H9 (cell line): ENCODE data around the gene CTIF. TPM values are rescaled to one million over a fixed set of nuclear protein-coding genes. Genes with fewer than 3 reads are reported as not detected.

Experiments used
- DNase-seq: peaks from one replicate; pipeline ENCODE4 v3.0.0-alpha.2; 2017
- H2AFZ ChIP-seq: one replicate; pipeline ENCODE4 v1.6.1; 2013; ENCODE audit warnings: mild to moderate bottlenecking, low read length, control low read depth, moderate library complexity
- H2AK5ac ChIP-seq: 2 replicates; pipeline ENCODE4 v1.6.1; 2013; ENCODE audit warnings: low read length, control low read depth, mixed read lengths; ENCODE audit not compliant: insufficient read length
- H2BK120ac ChIP-seq: one replicate; pipeline ENCODE4 v1.6.1; 2013; ENCODE audit warnings: low read depth, mild to moderate bottlenecking, low read length, control low read depth, inconsistent platforms; ENCODE audit not compliant: poor library complexity, severe bottlenecking
- H2BK12ac ChIP-seq: 2 replicates; pipeline ENCODE4 v1.6.1; 2013; ENCODE audit warnings: low read length, control low read depth, mixed read lengths, low read depth; ENCODE audit not compliant: insufficient read length
- H2BK15ac ChIP-seq: 2 replicates; pipeline ENCODE4 v1.6.1; 2013; ENCODE audit warnings: low read depth, low read length, control low read depth
- H2BK20ac ChIP-seq: one replicate; pipeline ENCODE4 v1.6.1; 2013; ENCODE audit warnings: low read depth, mild to moderate bottlenecking, low read length, control low read depth, inconsistent platforms; ENCODE audit not compliant: poor library complexity, severe bottlenecking
- H2BK5ac ChIP-seq: 2 replicates; pipeline ENCODE4 v1.6.1; 2013; ENCODE audit warnings: low read length, control low read depth, mixed read lengths; ENCODE audit not compliant: insufficient read length
- H3K14ac ChIP-seq: 2 replicates; pipeline ENCODE4 v1.6.1; 2013; ENCODE audit warnings: low read length, control low read depth; ENCODE audit not compliant: insufficient read depth
- H3K18ac ChIP-seq: 2 replicates; pipeline ENCODE4 v1.6.1; 2013; ENCODE audit warnings: low read depth, mild to moderate bottlenecking, mixed read lengths, low read length, control low read depth; ENCODE audit not compliant: insufficient read length
- H3K23ac ChIP-seq: 2 replicates; pipeline ENCODE4 v1.6.1; 2013; ENCODE audit warnings: low read length, control low read depth, mixed read lengths, low read depth; ENCODE audit not compliant: insufficient read length
- H3K23me2 ChIP-seq: 2 replicates; pipeline ENCODE4 v1.6.1; 2013; ENCODE audit warnings: low read depth, mild to moderate bottlenecking, mixed read lengths, low read length, control low read depth; ENCODE audit not compliant: insufficient read length, poor library complexity, severe bottlenecking
- H3K27ac ChIP-seq: 2 replicates; pipeline ENCODE4 v1.5.1; 2013; ENCODE audit warnings: low read length, control low read depth, mixed read lengths, low read depth; ENCODE audit not compliant: insufficient read length
- H3K27me3 ChIP-seq: 2 replicates; pipeline ENCODE4 v1.6.1; 2013; ENCODE audit warnings: low read length, control low read depth, inconsistent platforms; ENCODE audit not compliant: insufficient read depth
- H3K4ac ChIP-seq: 2 replicates; pipeline ENCODE4 v1.6.1; 2013; ENCODE audit warnings: low read depth, mild to moderate bottlenecking, control low read depth, inconsistent platforms, low read length, moderate library complexity
- H3K4me1 ChIP-seq: 2 replicates; pipeline ENCODE4 v1.6.1; 2013; ENCODE audit warnings: low read length, control low read depth, inconsistent platforms; ENCODE audit not compliant: insufficient read depth
- H3K4me2 ChIP-seq: 2 replicates; pipeline ENCODE4 v1.6.1; 2013; ENCODE audit warnings: low read length, control low read depth, mixed read lengths; ENCODE audit not compliant: insufficient read length, insufficient read depth
- H3K56ac ChIP-seq: 2 replicates; pipeline ENCODE4 v1.6.1; 2013; ENCODE audit warnings: low read depth, mild to moderate bottlenecking, mixed read lengths, low read length, control low read depth; ENCODE audit not compliant: insufficient read length
- H3K79me1 ChIP-seq: 2 replicates; pipeline ENCODE4 v1.6.1; 2013; ENCODE audit warnings: low read depth, mild to moderate bottlenecking, moderate library complexity, low read length, control low read depth, inconsistent platforms; ENCODE audit not compliant: insufficient read depth, poor library complexity, severe bottlenecking
- H3K79me2 ChIP-seq: 2 replicates; pipeline ENCODE4 v1.6.1; 2013; ENCODE audit warnings: low read length, control low read depth, inconsistent platforms; ENCODE audit not compliant: insufficient read depth
- H3K9ac ChIP-seq: 2 replicates; pipeline ENCODE4 v1.6.1; 2013; ENCODE audit warnings: low read length, control low read depth, mixed read lengths; ENCODE audit not compliant: insufficient read length; ENCODE audit errors: extremely low read depth
- H3K9me3 ChIP-seq: one replicate; pipeline ENCODE4 v1.6.1; 2013; ENCODE audit warnings: low read depth, low read length, inconsistent platforms; ENCODE audit not compliant: control insufficient read depth
- H3T11ph ChIP-seq: one replicate; pipeline ENCODE4 v1.6.1; 2013; ENCODE audit warnings: mild to moderate bottlenecking, low read length, control low read depth, inconsistent platforms
- H4K20me1 ChIP-seq: one replicate; pipeline ENCODE4 v1.6.1; 2013; ENCODE audit not compliant: control insufficient read depth, insufficient read length, insufficient read depth
- H4K5ac ChIP-seq: 2 replicates; pipeline ENCODE4 v1.6.1; 2013; ENCODE audit warnings: low read depth, mild to moderate bottlenecking, mixed read lengths, low read length, control low read depth; ENCODE audit not compliant: insufficient read length
- H4K8ac ChIP-seq: replicated peaks from 2 replicates; pipeline ENCODE4 v1.6.1; 2013; ENCODE audit warnings: low read length, control low read depth, mixed read lengths, low read depth; ENCODE audit not compliant: insufficient read length
- H4K91ac ChIP-seq: 2 replicates; pipeline ENCODE4 v1.6.1; 2013; ENCODE audit warnings: low read depth, mild to moderate bottlenecking, moderate library complexity, mixed read lengths, low read length, control low read depth; ENCODE audit not compliant: insufficient read length
- H3K27ac Mint-ChIP-seq, 3 experiments: 2 replicates in 2 of 3; 3 replicates in 1 of 3; pipeline ENCODE4 v1.8.0; 2020 to 2021; ENCODE audit warnings: mixed read lengths in 3 of 3, mild to moderate bottlenecking in 1 of 3, moderate library complexity in 1 of 3
- H3K27me3 Mint-ChIP-seq: 2 replicates; pipeline ENCODE4 v1.8.0; 2021; ENCODE audit warnings: low read depth, mild to moderate bottlenecking, moderate library complexity, mixed read lengths
- H3K36me3 Mint-ChIP-seq, 3 experiments: 2 replicates in 2 of 3; 3 replicates in 1 of 3; pipeline ENCODE4 v1.8.0; 2020 to 2021; ENCODE audit warnings: low read depth in 3 of 3, mixed read lengths in 3 of 3; ENCODE audit not compliant: insufficient read depth in 1 of 3
- H3K4me1 Mint-ChIP-seq, 2 experiments: 2 replicates each; pipeline ENCODE4 v1.8.0; 2020; ENCODE audit warnings: mixed read lengths in 2 of 2
- H3K4me3 Mint-ChIP-seq, 2 experiments: 2 replicates in 1 of 2; 3 replicates in 1 of 2; pipeline ENCODE4 v1.8.0; 2020 to 2021; ENCODE audit warnings: mild to moderate bottlenecking in 2 of 2, mixed read lengths in 2 of 2, moderate library complexity in 1 of 2
- H3K9me3 Mint-ChIP-seq, 2 experiments: 2 replicates in 1 of 2; 3 replicates in 1 of 2; pipeline ENCODE4 v1.8.0; 2020; ENCODE audit warnings: mild to moderate bottlenecking in 2 of 2, mixed read lengths in 2 of 2, moderate library complexity in 1 of 2
- WGBS: extraction: QIAGEN DNeasy Blood & Tissue Kit; methylation state at CpG from one replicate; pipeline ENCODE4 v1.1.7; 2013; ENCODE audit warnings: missing lambda C conversion rate, low lambda C conversion rate, mixed read lengths; ENCODE audit not compliant: insufficient read length; ENCODE audit errors: extremely low coverage; 5-methylcytosine and 5-hydroxymethylcytosine counted together
- total RNA-seq: library from RNA; stranded (reverse); gene quantifications from 2 replicates; pipeline ENCODE4 v1.2.1, GENCODE V29; 2021
- TF ChIP-seq, protein P1 (sequence below): fragments of 200-600 bp; sonication (generic); conservative IDR thresholded peaks from 3 replicates; pipeline ENCODE4 v1.8.0; 2021; ENCODE audit warnings: antibody characterized with exemption, mild to moderate bottlenecking

CTIF gene
- total RNA-seq, 1 experiment from 2014 or later = 15.8 TPM

DNA sequence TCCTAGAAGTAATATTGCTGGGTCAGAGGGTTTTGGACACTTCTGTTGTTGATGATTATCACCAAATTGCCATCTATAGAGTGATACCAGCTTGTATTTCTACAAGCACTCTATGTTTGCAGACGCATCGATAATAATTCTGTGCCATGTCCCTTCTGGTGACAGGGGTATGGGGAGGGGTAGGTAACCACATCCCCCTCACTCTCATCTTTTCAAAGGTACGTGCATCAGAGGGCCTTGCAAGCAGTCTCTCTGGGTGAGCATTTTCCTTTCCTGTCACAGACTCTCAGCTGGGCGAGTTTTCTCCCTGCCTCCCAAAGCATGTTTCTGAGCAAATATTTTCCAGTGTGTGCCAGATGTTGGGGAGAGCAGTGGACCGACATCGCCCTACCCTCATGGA is 314.0 kb downstream of the CTIF start:
- H3K9me3 Mint-ChIP-seq = no peaks in the 10 kb centered on the region
- Histone ChIP-seq H3K9me3 (no peaks in the 10 kb centered on the region), H2BK120ac (no peak overlapping the region), H2BK5ac (no peak overlapping the region), H3K14ac (no peak overlapping the region), H3K4me1 (no peaks in the 10 kb centered on the region), H2AFZ (no peak overlapping the region), H3K18ac (no peak overlapping the region), H3K56ac (no peak overlapping the region), H3K79me1 (no peaks in the 10 kb centered on the region), H3K27me3 (no peaks in the 10 kb centered on the region), H3K23me2 (no peaks in the 10 kb centered on the region), H4K5ac (no peak overlapping the region), H4K8ac (no peak overlapping the region), H2BK20ac (no peak overlapping the region), H3K27ac (no peak overlapping the region), H4K20me1 (no peaks in the 10 kb centered on the region), H3K79me2 (no peaks in the 10 kb centered on the region), H2BK12ac (no peak overlapping the region), H3T11ph (no peak overlapping the region), H4K91ac (no peak overlapping the region), H2AK5ac (no peak overlapping the region), H3K23ac (no peak overlapping the region), H3K4ac (no peak overlapping the region), H3K4me2 (no peak overlapping the region), H2BK15ac (no peak overlapping the region), H3K9ac (no peak overlapping the region)
- H3K4me1 Mint-ChIP-seq = peaks cover 34 to 36% of the 10 kb centered on the region in 2 experiments
- WGBS = no CpG with 5 or more reads among the region's 6 CpGs
- no peaks in the 10 kb centered on the region; a peak in 2 of 7 replicates for H3K36me3 Mint-ChIP-seq
- no peak overlapping the region for H3K27ac Mint-ChIP-seq
- H3K4me3 Mint-ChIP-seq = no peak overlapping the region
- TF ChIP-seq, protein P1, sequence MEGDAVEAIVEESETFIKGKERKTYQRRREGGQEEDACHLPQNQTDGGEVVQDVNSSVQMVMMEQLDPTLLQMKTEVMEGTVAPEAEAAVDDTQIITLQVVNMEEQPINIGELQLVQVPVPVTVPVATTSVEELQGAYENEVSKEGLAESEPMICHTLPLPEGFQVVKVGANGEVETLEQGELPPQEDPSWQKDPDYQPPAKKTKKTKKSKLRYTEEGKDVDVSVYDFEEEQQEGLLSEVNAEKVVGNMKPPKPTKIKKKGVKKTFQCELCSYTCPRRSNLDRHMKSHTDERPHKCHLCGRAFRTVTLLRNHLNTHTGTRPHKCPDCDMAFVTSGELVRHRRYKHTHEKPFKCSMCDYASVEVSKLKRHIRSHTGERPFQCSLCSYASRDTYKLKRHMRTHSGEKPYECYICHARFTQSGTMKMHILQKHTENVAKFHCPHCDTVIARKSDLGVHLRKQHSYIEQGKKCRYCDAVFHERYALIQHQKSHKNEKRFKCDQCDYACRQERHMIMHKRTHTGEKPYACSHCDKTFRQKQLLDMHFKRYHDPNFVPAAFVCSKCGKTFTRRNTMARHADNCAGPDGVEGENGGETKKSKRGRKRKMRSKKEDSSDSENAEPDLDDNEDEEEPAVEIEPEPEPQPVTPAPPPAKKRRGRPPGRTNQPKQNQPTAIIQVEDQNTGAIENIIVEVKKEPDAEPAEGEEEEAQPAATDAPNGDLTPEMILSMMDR = no peak
- no peak for DNase-seq
- H3K27me3 Mint-ChIP-seq = peaks cover 6% of the 10 kb centered on the region
